ENCODE data around the gene TIMM44. TPM values are rescaled to one million over a fixed set of nuclear protein-coding genes. Genes with fewer than 3 reads are reported as not detected.

Gene TIMM44
- polyA plus RNA-seq, 3 donors, result 9.5 to 33.2 (median 10.4) TPM

GRCh38 chr19:7977723-7978040 lies 34.2 kb upstream of the TIMM44 start:
- Histone ChIP-seq H4K20me1 (ENCODE audit: insufficient read depth, low read length) (peaks cover 33% of the 10 kb centered on the region), H3K79me2 (ENCODE audit: insufficient read depth, low read length) (no peaks in the 10 kb centered on the region), H3K9ac (ENCODE audit: insufficient read depth, low read length, poor library complexity, severe bottlenecking) (no peak overlapping the region), H3K27me3 (ENCODE audit: control insufficient read depth in 2 of 2, insufficient read depth in 2 of 2, low read length in 2 of 2) (no peaks in the 10 kb centered on the region), H3K27ac (ENCODE audit: low read depth in 1 of 2, low read length in 2 of 2) (no peak overlapping the region), H3K9me3 (replicated peaks in 1 of 2; ENCODE audit: control insufficient read depth in 1 of 2, insufficient read depth in 1 of 2, low read length in 2 of 2) (no peaks in the 10 kb centered on the region), H3K4me1 (ENCODE audit: control insufficient read depth in 1 of 2, insufficient read depth in 2 of 2, low read length in 2 of 2) (no peaks in the 10 kb centered on the region), H2AFZ (ENCODE audit: insufficient read depth, low read depth, low read length, poor library complexity, severe bottlenecking) (no peak overlapping the region), H3K4me3 (replicated peaks in 1 of 3; ENCODE audit: low read depth in 2 of 3, low read length in 3 of 3) (no peak overlapping the region), H3K36me3 (replicated peaks in 1 of 2; ENCODE audit: control insufficient read depth in 1 of 2, insufficient read depth in 2 of 2, low read length in 2 of 2) (peaks cover 72 to 94% of the 10 kb centered on the region in 2 donors), H3K4me2 (replicated peaks; ENCODE audit: extremely low read depth, low read length, poor library complexity, severe bottlenecking) (no peak overlapping the region)
- WGBS (ENCODE audit: insufficient coverage), result 98% methylated on average over 5 of the region's 6 CpGs
- peaks cover 66 to 87% of the 10 kb centered on the region in 2 donors for H3K36me3 Mint-ChIP-seq
- no peak for DNase-seq
- no peak for TF ChIP-seq CTCF (IDR thresholded peaks at IDR 0.05)
- H3K9me3 Mint-ChIP-seq, result no peaks in the 10 kb centered on the region
- H3K27ac Mint-ChIP-seq, result peak overlapping the region in 1 of 7 donors; percentile 70
- no peak overlapping the region for H3K4me3 Mint-ChIP-seq
- no peaks in the 10 kb centered on the region for H3K4me1 Mint-ChIP-seq
- intact Hi-C loops (cut with micrococcal nuclease), result no loop called here
- H3K27me3 Mint-ChIP-seq (ENCODE audit: low read depth in 3 of 3), result peaks cover 0 to 1% (median 0%) of the 10 kb centered on the region in 3 donors

GRCh38 chr19:7977021-7977722 lies 33.7 kb upstream of the TIMM44 start:
- Histone ChIP-seq H3K4me1 (ENCODE audit: control insufficient read depth in 1 of 2, insufficient read depth in 2 of 2, low read length in 2 of 2) (no peaks in the 10 kb centered on the region), H4K20me1 (ENCODE audit: insufficient read depth, low read length) (peaks cover 29% of the 10 kb centered on the region), H2AFZ (ENCODE audit: insufficient read depth, low read depth, low read length, poor library complexity, severe bottlenecking) (no peak overlapping the region), H3K36me3 (replicated peaks in 1 of 2; ENCODE audit: control insufficient read depth in 1 of 2, insufficient read depth in 2 of 2, low read length in 2 of 2) (peaks cover 73 to 93% of the 10 kb centered on the region in 2 donors), H3K4me2 (replicated peaks; ENCODE audit: extremely low read depth, low read length, poor library complexity, severe bottlenecking) (no peak overlapping the region), H3K9ac (ENCODE audit: insufficient read depth, low read length, poor library complexity, severe bottlenecking) (no peak overlapping the region), H3K27ac (ENCODE audit: low read depth in 1 of 2, low read length in 2 of 2) (no peak overlapping the region), H3K79me2 (ENCODE audit: insufficient read depth, low read length) (no peaks in the 10 kb centered on the region), H3K27me3 (ENCODE audit: control insufficient read depth in 2 of 2, insufficient read depth in 2 of 2, low read length in 2 of 2) (no peaks in the 10 kb centered on the region), H3K9me3 (replicated peaks in 1 of 2; ENCODE audit: control insufficient read depth in 1 of 2, insufficient read depth in 1 of 2, low read length in 2 of 2) (no peaks in the 10 kb centered on the region), H3K4me3 (replicated peaks in 1 of 3; ENCODE audit: low read depth in 2 of 3, low read length in 3 of 3) (no peak overlapping the region)
- H3K27ac Mint-ChIP-seq, result peak overlapping the region in 2 of 7 donors; percentile 15 to 54
- DNase-seq, result no peak
- WGBS (ENCODE audit: insufficient coverage), result 97% methylated on average over 14 of the region's 15 CpGs
- no peak for TF ChIP-seq CTCF (IDR thresholded peaks at IDR 0.05)
- peaks cover 62 to 87% of the 10 kb centered on the region in 2 donors for H3K36me3 Mint-ChIP-seq
- intact Hi-C loops (cut with micrococcal nuclease), result no loop called here
- H3K9me3 Mint-ChIP-seq, result no peaks in the 10 kb centered on the region
- no peaks in the 10 kb centered on the region for H3K4me1 Mint-ChIP-seq
- H3K4me3 Mint-ChIP-seq, result no peak overlapping the region
- peaks cover 0 to 1% (median 0%) of the 10 kb centered on the region in 3 donors for H3K27me3 Mint-ChIP-seq (ENCODE audit: low read depth in 3 of 3)

Measured in CD14-positive monocyte (primary cell).